Loucy (cell line): ENCODE data around the gene PCDHGA11.
A peak's percentile ranks its signal among the peaks of the same experiment; 100 is the strongest.
"Not testable (repeated sequence)": the region's sequence is repeated elsewhere in the genome, so short reads cannot be mapped to it uniquely, and the experiment has no call there.

Experiments
- H2AFZ ChIP-seq: fragments of 200-600 bp; sonication (generic); 2 replicates; pipeline ENCODE4 v1.6.0; 2016; ENCODE audit warnings: antibody characterized with exemption, mild to moderate bottlenecking, low read length, moderate library complexity
- H3F3A ChIP-seq: fragments of 200-600 bp; 2 replicates; pipeline ENCODE4 v1.6.0; 2016; ENCODE audit warnings: antibody characterized with exemption, low read depth, mild to moderate bottlenecking
- H3K27me3 ChIP-seq: fragments of 200-600 bp; sonication (generic); 2 replicates; pipeline ENCODE4 v1.6.1; 2014; ENCODE audit warnings: low read length, mild to moderate bottlenecking; ENCODE audit not compliant: insufficient read depth, poor library complexity, severe bottlenecking
- H3K36me3 ChIP-seq: fragments of 200-600 bp; sonication (generic); 2 replicates; pipeline ENCODE4 v1.6.1; 2016; ENCODE audit warnings: low read length; ENCODE audit not compliant: insufficient read depth
- H3K4me1 ChIP-seq: fragments of 200-600 bp; sonication (generic); 2 replicates; pipeline ENCODE4 v1.5.1; 2014; ENCODE audit warnings: low read length, mild to moderate bottlenecking; ENCODE audit not compliant: insufficient read depth, poor library complexity, severe bottlenecking
- H3K4me2 ChIP-seq: fragments of 200-600 bp; sonication (generic); 2 replicates; pipeline ENCODE4 v1.6.0; 2014; ENCODE audit warnings: antibody characterized with exemption, low read length, low read depth, mild to moderate bottlenecking; ENCODE audit not compliant: poor library complexity, severe bottlenecking
- H3K4me3 ChIP-seq: fragments of 200-600 bp; sonication (generic); 2 replicates; pipeline ENCODE4 v1.5.1; 2014; ENCODE audit warnings: low read length, mild to moderate bottlenecking, mixed read lengths; ENCODE audit not compliant: poor library complexity, severe bottlenecking
- H3K79me2 ChIP-seq: fragments of 200-600 bp; sonication (generic); 2 replicates; pipeline ENCODE4 v1.6.1; 2014; ENCODE audit warnings: low read length; ENCODE audit not compliant: insufficient read depth
- H3K9ac ChIP-seq: fragments of 200-600 bp; sonication (generic); 2 replicates; pipeline ENCODE4 v1.6.0; 2014; ENCODE audit warnings: mild to moderate bottlenecking, low read depth, low read length, moderate library complexity; ENCODE audit not compliant: poor library complexity, severe bottlenecking
- H3K9me2 ChIP-seq: fragments of 200-600 bp; sonication (generic); replicated peaks from 2 replicates; pipeline ENCODE4 v1.6.1; 2016; ENCODE audit warnings: low read depth, low read length, mixed read lengths
- H3K9me3 ChIP-seq: fragments of 200-600 bp; sonication (generic); 2 replicates; pipeline ENCODE4 v1.6.1; 2014; ENCODE audit warnings: mild to moderate bottlenecking, antibody characterized with exemption, low read length, low read depth; ENCODE audit not compliant: insufficient read depth
- H4K20me1 ChIP-seq: fragments of 200-600 bp; sonication (generic); 2 replicates; pipeline ENCODE4 v1.6.0; 2014; ENCODE audit warnings: antibody characterized with exemption, low read length, mild to moderate bottlenecking; ENCODE audit not compliant: insufficient read depth, poor library complexity, severe bottlenecking
- CTCF ChIP-seq: fragments of 200-600 bp; sonication (generic); conservative IDR thresholded peaks from 2 replicates; pipeline ENCODE4 v1.5.1; 2014; ENCODE audit warnings: mild to moderate bottlenecking, antibody characterized with exemption, low read length
- EZH2phosphoT487 ChIP-seq: fragments of 200-600 bp; IDR thresholded peaks from 2 replicates; pipeline ENCODE4 v1.6.1; 2018; ENCODE audit warnings: antibody characterized with exemption, mild to moderate bottlenecking, moderate library complexity, borderline replicate concordance

Gene PCDHGA11

GRCh38 chr5:141393267-141393666 is 27.6 kb upstream of the PCDHGA11 start:
- Histone ChIP-seq H3K27me3 (no peaks in the 10 kb centered on the region), H3F3A (no peaks in the 10 kb centered on the region), H2AFZ (no peak overlapping the region), H4K20me1 (no peaks in the 10 kb centered on the region), H3K36me3 (no peaks in the 10 kb centered on the region), H3K4me1 (no peaks in the 10 kb centered on the region), H3K9ac (no peak overlapping the region), H3K79me2 (no peaks in the 10 kb centered on the region), H3K9me3 (no peaks in the 10 kb centered on the region), H3K4me2 (no peak overlapping the region), H3K9me2 (no peaks in the 10 kb centered on the region), H3K4me3 (no peak overlapping the region)
- TF ChIP-seq CTCF, result no peak
- TF ChIP-seq EZH2phosphoT487, result no peak

GRCh38 chr5:141394401-141395187 is 26.3 kb upstream of the PCDHGA11 start:
- not testable (repeated sequence) for H2AFZ ChIP-seq, H3K36me3 ChIP-seq, H3K79me2 ChIP-seq, H3K9me3 ChIP-seq, H3K9me2 ChIP-seq, H3K4me1 ChIP-seq, H3K4me2 ChIP-seq, H3K9ac ChIP-seq, H4K20me1 ChIP-seq, H3K4me3 ChIP-seq, H3K27me3 ChIP-seq, H3F3A ChIP-seq

- not testable (repeated sequence) for H4K20me1 ChIP-seq, H3K9me2 ChIP-seq, H2AFZ ChIP-seq, H3K9ac ChIP-seq, H3K4me1 ChIP-seq, H3K27me3 ChIP-seq, H3K4me3 ChIP-seq, H3F3A ChIP-seq, H3K4me2 ChIP-seq, H3K9me3 ChIP-seq, H3K36me3 ChIP-seq, H3K79me2 ChIP-seq
- TF ChIP-seq CTCF, result 0 out of 2 replicates have a peak, but pooled peaks have one; percentile 8
Observed at GRCh38 chr5:141397756-141398551, 22.9 kb upstream of the PCDHGA11 start, which contains the start of gene PCDHGB5. Gene PCDHGB5 (plus strand): TSS chr5:141397947. CDS start chr5:141398128, 181 bp downstream.
